Ovary (tissue), 3 donors: ENCODE measurements around the gene INHBC.

Experiments used
- CTCF ChIP-seq, 3 donors: fragments of 450-650 bp in 2 of 3; fragments of 200-600 bp in 1 of 3; IDR thresholded peaks; one replicate each; pipeline versions ENCODE4 v1.5.1 to v1.8.0; 2016 to 2022; ENCODE audit warnings: antibody characterized with exemption in 3 of 3, mild to moderate bottlenecking in 1 of 3
- POLR2A ChIP-seq: fragments of 450-650 bp; IDR thresholded peaks from one replicate; pipeline ENCODE4 v1.6.1; 2017; ENCODE audit warnings: antibody characterized with exemption, mild to moderate bottlenecking, moderate library complexity
- donor health status: DM: no; HTN: no; CAD: no.

GRCh38 chr12:57465030-57465746, 30.6 kb downstream of the INHBC start:
- TF ChIP-seq CTCF (IDR thresholded peaks at IDR 0.05) (no peak), POLR2A (no peak)
